Measurements from ENCODE around the gene SESTD1. TPM values are rescaled to one million over a fixed set of nuclear protein-coding genes. Genes with fewer than 3 reads are reported as not detected.

SESTD1 gene
- total RNA-seq, 2 experiments from 2014 or later, result 3.2 to 21.4 TPM

DNA sequence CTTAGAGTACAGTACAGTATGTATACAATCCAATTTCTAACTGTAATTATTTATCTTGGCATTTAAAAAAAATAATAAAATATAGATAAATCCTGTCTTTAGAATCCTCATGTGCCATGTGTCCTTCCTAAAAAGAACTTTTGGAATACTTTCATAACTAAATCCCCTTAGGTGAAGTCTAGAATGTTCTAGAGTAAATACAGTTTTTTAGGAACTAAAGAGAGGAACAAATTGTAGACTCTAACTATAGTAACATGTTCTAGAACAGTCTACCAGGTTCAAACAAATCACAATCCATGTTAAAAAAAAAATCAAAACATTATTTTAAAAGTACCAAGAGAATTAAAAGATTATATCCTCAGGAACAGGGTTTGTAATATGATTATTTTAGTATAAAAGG is 134.1 kb downstream of the SESTD1 start:
- no peaks in the 10 kb centered on the region for H3K9me2 ChIP-seq (ENCODE audit: insufficient read depth, low read length)
- POLR2A ChIA-PET, result interaction anchor here (0.6 to 1.5 kb wide), 4 partner anchors 9 to 189 kb away, joined by 3 to 7 read pairs (median 6); no protein-coding TSS in a partner anchor
- no peak overlapping the region for H3K4me3 ChIP-seq (ENCODE audit: low read depth, low read length, poor library complexity, severe bottlenecking)

DNA sequence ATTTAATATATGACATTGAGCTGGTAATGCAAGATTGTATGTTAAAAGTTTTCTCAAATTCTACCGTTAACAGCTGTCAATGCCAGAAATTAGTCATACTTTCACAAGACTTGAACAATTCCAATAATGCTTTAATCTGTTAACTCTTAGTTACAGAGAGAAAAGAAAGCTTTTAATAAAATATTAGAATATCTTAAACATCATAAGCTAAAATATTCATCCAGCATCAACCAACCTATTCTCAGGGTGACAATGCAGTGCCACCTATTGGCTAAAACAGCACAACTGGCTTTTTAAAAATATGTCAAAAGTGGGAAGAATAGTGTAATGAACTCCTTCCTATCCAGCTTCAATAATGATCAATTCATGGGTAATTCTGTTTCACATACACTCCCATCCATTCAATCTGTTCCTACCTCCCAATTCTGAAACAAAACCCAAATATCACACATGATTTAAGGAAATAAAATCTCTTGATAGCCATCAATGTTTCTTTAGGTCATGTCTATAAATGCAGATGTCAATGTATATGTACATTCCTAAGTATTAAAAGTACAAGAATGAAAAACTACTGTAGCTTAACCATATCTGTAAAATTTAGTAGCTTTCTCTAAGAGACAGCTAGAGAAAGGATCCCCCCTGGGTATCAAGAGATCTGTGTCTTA is 134.9 kb downstream of the SESTD1 start:
- CTCF ChIA-PET (ENCODE audit: unreplicated experiment), result interaction anchor here (0.6 to 1.0 kb wide), 3 partner anchors 109 to 242 kb away, joined by 3 to 8 read pairs (median 3); no protein-coding TSS in a partner anchor
- DNase-seq (ENCODE audit: low spot score), result peak; percentile 42
- no peak overlapping the region for H2AFZ ChIP-seq (ENCODE audit: low read length)
- POLR2A ChIA-PET, result interaction anchor here (0.6 to 1.5 kb wide), 9 partner anchors 8 to 224 kb away, joined by 3 to 7 read pairs (median 3); no protein-coding TSS in a partner anchor
- no peaks in the 10 kb centered on the region for H3K4me1 ChIP-seq (ENCODE audit: insufficient read depth, low read length, poor library complexity, severe bottlenecking)
- BruUV-seq (replicated peaks), result no TSS peak
- H4K20me1 ChIP-seq (ENCODE audit: insufficient read depth, low read length), result no peaks in the 10 kb centered on the region
- H3K79me2 ChIP-seq (ENCODE audit: insufficient read depth, low read depth, low read length), result no peaks in the 10 kb centered on the region
- H3K4me2 ChIP-seq (ENCODE audit: low read length), result no peak overlapping the region
- no peak overlapping the region for H3K4me3 ChIP-seq (ENCODE audit: low read depth, low read length, poor library complexity, severe bottlenecking)
- no peak for TF ChIP-seq EZH2phosphoT487 (IDR thresholded peaks at IDR 0.05; ENCODE audit: borderline replicate concordance, low read depth, low read length)
- TF ChIP-seq, protein P1, sequence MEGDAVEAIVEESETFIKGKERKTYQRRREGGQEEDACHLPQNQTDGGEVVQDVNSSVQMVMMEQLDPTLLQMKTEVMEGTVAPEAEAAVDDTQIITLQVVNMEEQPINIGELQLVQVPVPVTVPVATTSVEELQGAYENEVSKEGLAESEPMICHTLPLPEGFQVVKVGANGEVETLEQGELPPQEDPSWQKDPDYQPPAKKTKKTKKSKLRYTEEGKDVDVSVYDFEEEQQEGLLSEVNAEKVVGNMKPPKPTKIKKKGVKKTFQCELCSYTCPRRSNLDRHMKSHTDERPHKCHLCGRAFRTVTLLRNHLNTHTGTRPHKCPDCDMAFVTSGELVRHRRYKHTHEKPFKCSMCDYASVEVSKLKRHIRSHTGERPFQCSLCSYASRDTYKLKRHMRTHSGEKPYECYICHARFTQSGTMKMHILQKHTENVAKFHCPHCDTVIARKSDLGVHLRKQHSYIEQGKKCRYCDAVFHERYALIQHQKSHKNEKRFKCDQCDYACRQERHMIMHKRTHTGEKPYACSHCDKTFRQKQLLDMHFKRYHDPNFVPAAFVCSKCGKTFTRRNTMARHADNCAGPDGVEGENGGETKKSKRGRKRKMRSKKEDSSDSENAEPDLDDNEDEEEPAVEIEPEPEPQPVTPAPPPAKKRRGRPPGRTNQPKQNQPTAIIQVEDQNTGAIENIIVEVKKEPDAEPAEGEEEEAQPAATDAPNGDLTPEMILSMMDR (conservative IDR thresholded peaks at IDR 0.05; ENCODE audit: low read length), result peak; percentile 97
- H3K36me3 ChIP-seq (ENCODE audit: insufficient read depth, low read length), result no peaks in the 10 kb centered on the region
- no peak overlapping the region for H3K27ac ChIP-seq (ENCODE audit: low read depth, low read length, poor library complexity, severe bottlenecking)
- H3K9me2 ChIP-seq (ENCODE audit: insufficient read depth, low read length), result no peaks in the 10 kb centered on the region
- no peaks in the 10 kb centered on the region for H3K9me3 ChIP-seq (ENCODE audit: low read length)
- intact Hi-C loops (cut with micrococcal nuclease; ENCODE audit: unreplicated experiment), result loop anchor here (1.0 to 5.0 kb wide), 4 partner anchors 107 to 333 kb away; no protein-coding TSS in a partner anchor

More for the DNA sequence above, 134.1 kb downstream of the SESTD1 start:
- Histone ChIP-seq H3K4me2 (ENCODE audit: low read length) (no peak overlapping the region), H3K27ac (ENCODE audit: low read depth, low read length, poor library complexity, severe bottlenecking) (no peak overlapping the region), H3K4me1 (ENCODE audit: insufficient read depth, low read length, poor library complexity, severe bottlenecking) (no peaks in the 10 kb centered on the region), H2AFZ (ENCODE audit: low read length) (no peak overlapping the region), H3K79me2 (ENCODE audit: insufficient read depth, low read depth, low read length) (no peaks in the 10 kb centered on the region), H4K20me1 (ENCODE audit: insufficient read depth, low read length) (no peaks in the 10 kb centered on the region), H3K9me3 (ENCODE audit: low read length) (no peaks in the 10 kb centered on the region), H3K36me3 (ENCODE audit: insufficient read depth, low read length) (no peaks in the 10 kb centered on the region)
- CTCF ChIA-PET (ENCODE audit: unreplicated experiment), result no interaction called here
- TF ChIP-seq, protein P1 (conservative IDR thresholded peaks at IDR 0.05; ENCODE audit: low read length), result no peak
- TF ChIP-seq EZH2phosphoT487 (IDR thresholded peaks at IDR 0.05; ENCODE audit: borderline replicate concordance, low read depth, low read length), result no peak
- no TSS peak for BruUV-seq (replicated peaks)
- intact Hi-C loops (cut with micrococcal nuclease; ENCODE audit: unreplicated experiment), result no loop called here
- no peak for DNase-seq (ENCODE audit: low spot score)

DNA sequence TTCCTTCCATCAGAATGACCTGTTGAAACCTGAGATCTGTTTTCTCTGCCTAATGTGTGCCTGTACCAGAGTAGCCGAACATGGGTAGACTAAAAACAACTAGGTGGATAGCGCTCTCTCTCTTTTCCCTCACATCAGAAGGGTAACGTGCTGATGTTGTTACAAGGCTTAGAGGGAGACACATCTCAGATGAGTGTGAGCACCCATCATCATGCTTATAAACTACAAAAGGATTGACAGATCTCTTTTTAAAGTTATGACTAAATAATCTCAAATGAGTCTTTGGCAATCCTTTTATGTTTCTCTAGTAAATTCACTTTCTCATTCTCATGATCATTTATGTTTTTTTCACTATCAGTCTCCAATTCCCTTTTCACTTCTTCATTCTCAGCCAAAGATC is 139.2 kb downstream of the SESTD1 start:
- intact Hi-C loops (cut with micrococcal nuclease; ENCODE audit: unreplicated experiment), result loop anchor here (5.0 kb wide), 2 partner anchors 103 to 153 kb away; no protein-coding TSS in a partner anchor
- Histone ChIP-seq H2AFZ (ENCODE audit: low read length) (no peak overlapping the region), H3K79me2 (ENCODE audit: insufficient read depth, low read depth, low read length) (no peaks in the 10 kb centered on the region), H3K4me2 (ENCODE audit: low read length) (no peak overlapping the region), H3K36me3 (ENCODE audit: insufficient read depth, low read length) (no peaks in the 10 kb centered on the region), H3K4me3 (ENCODE audit: low read depth, low read length, poor library complexity, severe bottlenecking) (no peak overlapping the region), H3K4me1 (ENCODE audit: insufficient read depth, low read length, poor library complexity, severe bottlenecking) (no peaks in the 10 kb centered on the region), H3K9me3 (ENCODE audit: low read length) (no peaks in the 10 kb centered on the region), H3K27ac (ENCODE audit: low read depth, low read length, poor library complexity, severe bottlenecking) (no peak overlapping the region), H3K9me2 (ENCODE audit: insufficient read depth, low read length) (no peaks in the 10 kb centered on the region), H4K20me1 (ENCODE audit: insufficient read depth, low read length) (no peaks in the 10 kb centered on the region)
- BruUV-seq (replicated peaks), result no TSS peak
- CTCF ChIA-PET (ENCODE audit: unreplicated experiment), result no interaction called here
- DNase-seq (ENCODE audit: low spot score), result no peak
- POLR2A ChIA-PET, result interaction anchor here (1.8 kb wide), 1 partner anchor 105 kb away, joined by 4 read pairs; no protein-coding TSS in a partner anchor
- TF ChIP-seq, protein P1 (conservative IDR thresholded peaks at IDR 0.05; ENCODE audit: low read length), result no peak
- TF ChIP-seq EZH2phosphoT487 (IDR thresholded peaks at IDR 0.05; ENCODE audit: borderline replicate concordance, low read depth, low read length), result no peak
